Calu3 (cell line): Measurements from ENCODE around the gene AFF4. TPM values are rescaled to one million over a fixed set of nuclear protein-coding genes. Genes with fewer than 3 reads are reported as not detected.
"Not testable (repeated sequence)": the region's sequence is repeated elsewhere in the genome, so short reads cannot be mapped to it uniquely, and the experiment has no call there.

ENCODE experiments used
- BruUV-seq: library from RNA; stranded (reverse); fragments of 400-500 nt; replicated peaks from 2 replicates; lab custom pipeline; 2021; lab: Mats Ljungman, UMichigan
- CTCF ChIA-PET: fragments of 300-600 bp; sonication (Branson Sonifier 250); formaldehyde crosslinking; loops from one replicate; lab custom pipeline; 2022; ENCODE audit warnings: antibody characterized with exemption; lab: Charles Lee
- DNase-seq: peaks from one replicate; pipeline ENCODE4 v3.0.0; 2022
- H3K27ac Mint-ChIP-seq: one replicate; pipeline ENCODE4 v1.8.0; 2022; ENCODE audit warnings: mixed read lengths; ENCODE audit not compliant: unreplicated experiment
- H3K27me3 Mint-ChIP-seq: one replicate; pipeline ENCODE4 v1.8.0; 2022; ENCODE audit warnings: mixed read lengths; ENCODE audit not compliant: unreplicated experiment
- H3K36me3 Mint-ChIP-seq: one replicate; pipeline ENCODE4 v1.8.0; 2022; ENCODE audit warnings: mild to moderate bottlenecking, moderate library complexity, mixed read lengths; ENCODE audit not compliant: insufficient read depth, unreplicated experiment
- H3K4me1 Mint-ChIP-seq: one replicate; pipeline ENCODE4 v1.8.0; 2022; ENCODE audit warnings: mild to moderate bottlenecking, low read depth, mixed read lengths; ENCODE audit not compliant: unreplicated experiment
- H3K4me3 Mint-ChIP-seq: one replicate; pipeline ENCODE4 v1.8.0; 2022; ENCODE audit warnings: mild to moderate bottlenecking, low read depth, moderate library complexity, mixed read lengths; ENCODE audit not compliant: unreplicated experiment
- H3K9me3 Mint-ChIP-seq: one replicate; pipeline ENCODE4 v1.8.0; 2022; ENCODE audit warnings: low read depth, mixed read lengths; ENCODE audit not compliant: unreplicated experiment
- intact Hi-C: fragments of 100-400 bp; cut with micrococcal nuclease; formaldehyde crosslinking; loops from one replicate; pipeline ENCODE4 v1.10.0; 2022; ENCODE audit not compliant: unreplicated experiment
- total RNA-seq: library from RNA; stranded (reverse); gene quantifications from 2 replicates; pipeline ENCODE4 v1.2.3, GENCODE V29; 2022
- TF ChIP-seq, protein P1 (sequence below): fragments of 200-600 bp; IDR thresholded peaks from one replicate; pipeline ENCODE4 v1.8.0; 2022; ENCODE audit warnings: antibody characterized with exemption; ENCODE audit not compliant: unreplicated experiment

Gene AFF4
- total RNA-seq, 1 experiment from 2014 or later: 87.1 TPM

DNA sequence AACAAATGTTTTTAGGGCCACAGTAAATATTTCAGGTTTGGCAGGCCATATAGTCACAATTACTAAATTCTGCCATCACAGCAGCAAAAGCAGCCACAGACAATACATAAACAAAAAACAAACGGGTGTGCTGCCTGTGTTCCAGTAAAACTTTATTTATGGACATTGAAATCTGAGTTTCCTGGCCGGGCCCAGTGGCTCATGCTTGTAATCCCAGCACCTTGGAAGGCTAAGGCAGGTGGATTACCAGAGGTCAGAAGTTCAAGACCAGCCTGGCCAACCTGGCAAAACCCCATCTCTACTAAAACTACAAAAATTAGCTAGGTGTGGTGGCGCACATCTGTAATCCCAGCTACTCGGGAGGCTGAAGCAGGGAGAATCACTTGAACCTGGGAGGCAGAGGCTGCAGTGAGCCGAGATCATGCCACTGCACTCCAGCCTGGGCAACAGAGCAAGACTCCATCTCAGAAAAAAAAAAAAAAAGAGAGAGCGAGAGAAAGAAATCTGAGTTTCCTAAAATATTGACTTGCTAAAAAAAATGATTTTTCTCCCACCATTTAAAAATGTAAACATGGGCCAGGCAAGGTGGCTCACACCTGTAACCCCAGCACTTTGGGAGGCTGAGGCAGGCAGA is 7.2 kb downstream of the AFF4 start:
- CTCF ChIA-PET, H3K4me3 Mint-ChIP-seq, H3K27me3 Mint-ChIP-seq, BruUV-seq, H3K9me3 Mint-ChIP-seq, DNase-seq, intact Hi-C loops, H3K27ac Mint-ChIP-seq: not testable (repeated sequence)
- peaks cover 18% of the 10 kb centered on the region for H3K4me1 Mint-ChIP-seq
- peaks cover 19% of the 10 kb centered on the region for H3K36me3 Mint-ChIP-seq

DNA sequence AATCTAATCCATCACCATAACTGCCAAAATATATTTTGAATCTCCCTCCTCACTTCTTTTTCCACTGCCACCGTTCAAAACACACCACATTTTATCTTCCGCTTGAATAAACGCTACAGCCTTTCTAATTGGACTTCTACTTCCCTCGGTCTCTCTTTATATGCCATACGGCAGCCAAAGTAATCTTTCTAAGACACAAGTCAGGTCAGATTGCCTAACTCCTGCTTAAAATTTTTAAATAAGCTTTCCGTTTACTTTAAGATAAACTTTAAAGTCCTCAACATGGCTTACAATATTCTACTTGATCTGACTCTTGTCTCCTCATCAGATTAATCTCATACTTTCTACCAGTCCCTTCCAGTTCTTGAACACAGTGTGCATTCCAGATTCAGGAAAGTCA is 9.7 kb downstream of the AFF4 start:
- Mint-ChIP-seq H3K4me1 (peaks cover 18% of the 10 kb centered on the region), H3K36me3 (peaks cover 20% of the 10 kb centered on the region), H3K27me3 (no peaks in the 10 kb centered on the region), H3K27ac (no peak overlapping the region), H3K4me3 (no peak overlapping the region), H3K9me3 (no peaks in the 10 kb centered on the region)
- CTCF ChIA-PET: no interaction called here
- TF ChIP-seq, protein P1, sequence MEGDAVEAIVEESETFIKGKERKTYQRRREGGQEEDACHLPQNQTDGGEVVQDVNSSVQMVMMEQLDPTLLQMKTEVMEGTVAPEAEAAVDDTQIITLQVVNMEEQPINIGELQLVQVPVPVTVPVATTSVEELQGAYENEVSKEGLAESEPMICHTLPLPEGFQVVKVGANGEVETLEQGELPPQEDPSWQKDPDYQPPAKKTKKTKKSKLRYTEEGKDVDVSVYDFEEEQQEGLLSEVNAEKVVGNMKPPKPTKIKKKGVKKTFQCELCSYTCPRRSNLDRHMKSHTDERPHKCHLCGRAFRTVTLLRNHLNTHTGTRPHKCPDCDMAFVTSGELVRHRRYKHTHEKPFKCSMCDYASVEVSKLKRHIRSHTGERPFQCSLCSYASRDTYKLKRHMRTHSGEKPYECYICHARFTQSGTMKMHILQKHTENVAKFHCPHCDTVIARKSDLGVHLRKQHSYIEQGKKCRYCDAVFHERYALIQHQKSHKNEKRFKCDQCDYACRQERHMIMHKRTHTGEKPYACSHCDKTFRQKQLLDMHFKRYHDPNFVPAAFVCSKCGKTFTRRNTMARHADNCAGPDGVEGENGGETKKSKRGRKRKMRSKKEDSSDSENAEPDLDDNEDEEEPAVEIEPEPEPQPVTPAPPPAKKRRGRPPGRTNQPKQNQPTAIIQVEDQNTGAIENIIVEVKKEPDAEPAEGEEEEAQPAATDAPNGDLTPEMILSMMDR: no peak
- BruUV-seq: no TSS peak
- intact Hi-C loops: no loop called here
- no peak for DNase-seq

DNA sequence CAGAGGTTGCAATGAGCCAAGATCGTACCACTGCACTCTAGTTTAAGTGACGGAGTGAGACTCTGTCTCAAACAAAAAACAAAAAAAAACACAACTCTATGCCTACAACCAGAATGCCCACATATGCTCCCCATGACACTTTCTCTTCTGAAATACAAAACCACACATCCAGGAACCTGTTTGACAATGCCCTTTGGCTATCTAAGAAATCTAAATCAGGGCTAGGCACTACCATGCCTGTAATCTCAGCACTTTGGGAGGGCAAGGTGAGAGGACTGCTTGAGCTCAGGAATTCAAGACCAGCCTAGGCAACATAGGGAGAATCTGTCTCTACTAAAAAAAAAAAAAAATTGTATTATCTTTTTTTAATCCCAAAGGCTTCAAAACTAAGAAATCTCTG is 10.6 kb downstream of the AFF4 start:
- H3K9me3 Mint-ChIP-seq: no peaks in the 10 kb centered on the region

DNA sequence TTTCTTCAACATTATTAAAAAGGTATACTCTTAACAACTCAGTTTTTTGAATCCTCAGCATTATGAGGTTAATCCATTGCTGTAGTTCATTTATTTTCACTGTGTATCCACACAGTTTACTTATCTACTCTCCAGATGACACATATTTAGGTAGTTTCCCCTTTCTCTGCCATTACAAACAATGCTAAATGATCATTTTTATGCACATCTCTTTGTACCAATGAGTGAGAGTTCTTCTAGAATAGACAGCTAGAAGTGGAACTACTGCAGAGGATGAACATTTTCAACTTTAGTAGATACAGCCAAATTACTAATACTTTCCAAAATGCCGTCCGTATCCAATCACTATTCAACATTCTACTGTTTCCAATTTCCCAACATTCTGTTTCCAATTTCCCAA is 11.5 kb downstream of the AFF4 start:
- Mint-ChIP-seq H3K27me3 (no peaks in the 10 kb centered on the region), H3K27ac (no peak overlapping the region), H3K9me3 (no peaks in the 10 kb centered on the region), H3K4me3 (no peak overlapping the region), H3K4me1 (peaks cover 32% of the 10 kb centered on the region), H3K36me3 (peaks cover 20% of the 10 kb centered on the region)
- intact Hi-C loops: no loop called here
- TF ChIP-seq, protein P1: no peak
- CTCF ChIA-PET: no interaction called here
- no peak for DNase-seq
- BruUV-seq: no TSS peak

More for the DNA sequence above, 10.6 kb downstream of the AFF4 start:
- CTCF ChIA-PET: interaction anchor here (0.5 kb wide), 1 partner anchor 17 kb away, joined by 3 read pairs; no protein-coding TSS in a partner anchor
- intact Hi-C loops: no loop called here
- Mint-ChIP-seq H3K27me3 (no peaks in the 10 kb centered on the region), H3K27ac (no peak overlapping the region), H3K4me3 (no peak overlapping the region), H3K4me1 (peaks cover 26% of the 10 kb centered on the region), H3K36me3 (peaks cover 20% of the 10 kb centered on the region)
- TF ChIP-seq, protein P1: no peak
- no peak for DNase-seq
- BruUV-seq: no TSS peak

DNA sequence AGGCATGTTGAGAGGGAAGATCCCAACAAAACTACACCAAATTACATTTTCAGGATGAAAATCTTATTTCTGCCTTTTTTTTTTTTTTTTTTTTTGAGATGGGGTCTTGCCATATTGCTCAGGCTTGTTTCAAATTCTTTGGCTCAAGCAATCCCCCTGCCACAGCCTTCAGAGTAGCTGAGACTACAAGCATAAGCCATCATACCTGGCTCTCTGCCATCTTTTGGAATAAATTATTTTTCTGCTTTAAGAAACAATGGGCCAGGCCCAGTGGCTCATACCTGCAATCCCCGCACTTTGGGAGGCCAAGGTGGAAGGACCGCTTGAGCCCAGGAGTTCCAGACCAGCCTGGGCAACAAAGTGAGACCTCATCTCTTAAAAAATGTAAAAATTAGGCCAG is 14.3 kb downstream of the AFF4 start:
- no TSS peak for BruUV-seq

More for the DNA sequence above, 14.3 kb downstream of the AFF4 start:
- Mint-ChIP-seq H3K4me1 (peaks cover 32% of the 10 kb centered on the region), H3K9me3 (no peaks in the 10 kb centered on the region), H3K36me3 (peaks cover 14% of the 10 kb centered on the region), H3K27me3 (no peaks in the 10 kb centered on the region), H3K4me3 (no peak overlapping the region), H3K27ac (no peak overlapping the region)
- TF ChIP-seq, protein P1: no peak
- intact Hi-C loops: no loop called here
- DNase-seq: no peak
- CTCF ChIA-PET: interaction anchor here (0.7 kb wide), 1 partner anchor 82 kb away, joined by 3 read pairs; no protein-coding TSS in a partner anchor
